Testis (tissue), 3 donors: ENCODE data around the gene OCA2. TPM values are rescaled to one million over a fixed set of nuclear protein-coding genes. Genes with fewer than 3 reads are reported as not detected.

Experiments used
- DNase-seq: peaks from one replicate; pipeline ENCODE4 v3.0.0-alpha.2; 2019
- H3K27ac ChIP-seq, 2 donors: fragments of 200-600 bp; sonication (generic); one replicate each; pipeline ENCODE4 v1.5.1; 2019
- H3K27me3 ChIP-seq: fragments of 200-600 bp; sonication (generic); one replicate; pipeline ENCODE4 v1.5.1; 2019
- H3K36me3 ChIP-seq: fragments of 200-600 bp; sonication (generic); one replicate; pipeline ENCODE4 v1.5.1; 2017; ENCODE audit warnings: low read depth; ENCODE audit errors: missing control alignments
- H3K4me1 ChIP-seq: fragments of 200-600 bp; sonication (generic); one replicate; pipeline ENCODE4 v1.5.1; 2019
- H3K4me3 ChIP-seq, 2 donors: fragments of 200-600 bp; sonication (generic); one replicate each; pipeline ENCODE4 v1.5.1; 2017 to 2019
- H3K9me3 ChIP-seq: fragments of 200-600 bp; sonication (generic); one replicate; pipeline ENCODE4 v1.5.1; 2017
- CTCF ChIP-seq, 3 experiments: fragments of 450-650 bp in 2 of 3; fragments of 200-600 bp in 1 of 3; sonication (generic) in 1 of 3; IDR thresholded peaks; one replicate each; pipeline ENCODE4 v1.5.1; 2016 to 2019; ENCODE audit warnings: antibody characterized with exemption in 3 of 3, mild to moderate bottlenecking in 2 of 3, moderate library complexity in 1 of 3
- POLR2A ChIP-seq: fragments of 450-650 bp; IDR thresholded peaks from one replicate; pipeline ENCODE4 v1.6.1; 2017; ENCODE audit warnings: antibody characterized with exemption, mild to moderate bottlenecking, moderate library complexity
- WGBS, 2 donors: methylation state at CpG; one replicate each; pipeline ENCODE4 v1.1.5; 2018; 5-methylcytosine and 5-hydroxymethylcytosine counted together
- intact Hi-C: fragments of 100-400 bp; cut with DNase I; formaldehyde crosslinking; loops from one replicate; pipeline ENCODE4 v1.15.1; 2023; ENCODE audit warnings: low total_unique reads
- polyA plus RNA-seq: library from polyadenylated mRNA; stranded (reverse); fragments of 350-450 nt; fragmentation: Illumina TruSeq; extraction: RNeasy Lipid Tissue Mini Kit (QIAGEN cat#74804); gene quantifications from one replicate; pipeline ENCODE4 v1.2.3, GENCODE V29; 2014; ENCODE audit warnings: low read depth, low replicate concordance; ENCODE audit not compliant: insufficient read depth
- total RNA-seq, 2 donors: library from RNA; depleted of rRNA; stranded (reverse); fragments of >200 nt; gene quantifications; one replicate each; pipeline ENCODE4 v1.2.3, GENCODE V29; 2016

Gene OCA2
- total and polyA plus RNA-seq, 3 donors from 2014 or later, result 2.6 to 7.2 (median 4.5) TPM

GRCh38 chr15:27949089-27949488, 150.0 kb downstream of the OCA2 start:
- 88 to 93% methylated on average over 10 of the region's 10 CpGs for WGBS, 2 donors
- DNase-seq, result no peak
- no peak overlapping the region for H3K4me3 ChIP-seq
- intact Hi-C loops, result no loop called here
- no peaks in the 10 kb centered on the region for H3K27me3 ChIP-seq
- no peaks in the 10 kb centered on the region for H3K36me3 ChIP-seq
- H3K27ac ChIP-seq, result no peak overlapping the region
- TF ChIP-seq CTCF (IDR thresholded peaks at IDR 0.05), result no peak
- no peaks in the 10 kb centered on the region for H3K9me3 ChIP-seq
- no peaks in the 10 kb centered on the region for H3K4me1 ChIP-seq

- H3K4me3 ChIP-seq, result no peak overlapping the region
- no peaks in the 10 kb centered on the region for H3K9me3 ChIP-seq
- no peak overlapping the region for H3K27ac ChIP-seq
- no peaks in the 10 kb centered on the region for H3K27me3 ChIP-seq
- no peak for TF ChIP-seq CTCF (IDR thresholded peaks at IDR 0.05)
- TF ChIP-seq POLR2A, result no peak
- intact Hi-C loops, result no loop called here
- 89 to 90% methylated on average over 2 of the region's 2 CpGs for WGBS, 2 donors
- no peaks in the 10 kb centered on the region for H3K36me3 ChIP-seq
- no peaks in the 10 kb centered on the region for H3K4me1 ChIP-seq
- DNase-seq, result no peak
Observed at GRCh38 chr15:27939246-27939645, 159.9 kb downstream of the OCA2 start.

- intact Hi-C loops, result no loop called here
- DNase-seq, result no peak
- Histone ChIP-seq H3K9me3 (no peaks in the 10 kb centered on the region), H3K36me3 (no peaks in the 10 kb centered on the region), H3K27me3 (no peaks in the 10 kb centered on the region), H3K27ac (no peak overlapping the region), H3K4me1 (no peaks in the 10 kb centered on the region), H3K4me3 (no peak overlapping the region)
- WGBS, 2 donors, result 64 to 76% methylated on average over 1 of the region's 1 CpG
- TF ChIP-seq POLR2A, result no peak
- TF ChIP-seq CTCF (IDR thresholded peaks at IDR 0.05), result no peak
Observed at GRCh38 chr15:27937851-27938250, 161.3 kb downstream of the OCA2 start.

GRCh38 chr15:27936164-27936563, 163.0 kb downstream of the OCA2 start:
- Histone ChIP-seq H3K27me3 (no peaks in the 10 kb centered on the region), H3K9me3 (no peaks in the 10 kb centered on the region), H3K4me3 (no peak overlapping the region), H3K4me1 (no peaks in the 10 kb centered on the region), H3K27ac (no peak overlapping the region), H3K36me3 (no peaks in the 10 kb centered on the region)
- TF ChIP-seq POLR2A (no peak), CTCF (IDR thresholded peaks at IDR 0.05) (no peak)
- intact Hi-C loops, result no loop called here
- 78 to 84% methylated on average over 2 of the region's 2 CpGs for WGBS, 2 donors
- no peak for DNase-seq

DNA sequence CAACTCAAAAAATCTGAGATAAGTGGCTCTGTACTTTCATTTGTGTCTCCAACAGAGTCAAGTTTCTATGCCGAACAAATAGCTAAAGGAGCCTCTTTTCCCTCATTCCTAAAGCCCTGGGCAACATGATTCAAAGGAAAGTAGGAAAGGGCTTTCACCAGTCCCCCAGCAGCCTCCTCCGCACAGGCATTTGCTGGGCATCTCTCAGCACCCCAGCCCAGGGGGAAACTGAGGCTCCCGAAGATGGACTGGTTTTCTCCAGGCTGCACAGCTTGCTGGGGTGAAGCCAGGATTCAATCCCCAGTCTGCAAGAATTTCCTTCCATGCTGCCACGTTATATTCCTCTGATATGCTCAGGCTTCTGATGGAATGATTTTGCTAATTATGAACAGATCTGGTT, 163.8 kb downstream of the OCA2 start:
- H3K4me3 ChIP-seq, result no peak overlapping the region

More for the DNA sequence above, 163.8 kb downstream of the OCA2 start:
- Histone ChIP-seq H3K36me3 (no peaks in the 10 kb centered on the region), H3K9me3 (no peaks in the 10 kb centered on the region), H3K27ac (no peak overlapping the region), H3K27me3 (no peaks in the 10 kb centered on the region), H3K4me1 (no peaks in the 10 kb centered on the region)
- intact Hi-C loops, result no loop called here
- DNase-seq, result no peak
- TF ChIP-seq POLR2A (no peak), CTCF (IDR thresholded peaks at IDR 0.05) (no peak)
- WGBS, 2 donors, result 80 to 89% methylated on average over 4 of the region's 4 CpGs
